MCF 10A (cell line): ENCODE results near the gene EMP2. TPM values are rescaled to one million over a fixed set of nuclear protein-coding genes. Genes with fewer than 3 reads are reported as not detected.

Experiments
- BruUV-seq: library from RNA; stranded (reverse); fragments of 400-500 nt; replicated peaks from 2 replicates; lab custom pipeline; 2021; lab: Mats Ljungman, UMichigan
- CTCF ChIA-PET: fragments of 300-600 bp; sonication (Branson Sonifier 250); formaldehyde crosslinking; extraction: SDS; loops from one replicate; lab custom pipeline; 2021; ENCODE audit warnings: antibody characterized with exemption, inconsistent platforms; lab: Yijun Ruan, JAX
- POLR2A ChIA-PET: fragments of 300-600, 350-650 bp; sonication (Branson Sonifier 250); formaldehyde crosslinking; extraction: SDS; loops from one replicate; lab custom pipeline; 2020; ENCODE audit warnings: antibody characterized with exemption, inconsistent platforms; lab: Yijun Ruan, JAX
- DNase-seq: peaks from one replicate; pipeline ENCODE4 v3.0.0-alpha.2; 2018; ENCODE audit not compliant: unreplicated experiment
- H3K27ac Mint-ChIP-seq: one replicate; pipeline ENCODE4 v1.8.0; 2022; ENCODE audit warnings: mild to moderate bottlenecking, low read depth, mixed read lengths; ENCODE audit not compliant: unreplicated experiment
- H3K27me3 Mint-ChIP-seq: one replicate; pipeline ENCODE4 v1.8.0; 2022; ENCODE audit warnings: mixed read lengths; ENCODE audit not compliant: insufficient read depth, unreplicated experiment
- H3K36me3 Mint-ChIP-seq: one replicate; pipeline ENCODE4 v1.8.0; 2022; ENCODE audit warnings: mild to moderate bottlenecking, moderate library complexity, mixed read lengths; ENCODE audit not compliant: insufficient read depth, unreplicated experiment
- H3K4me1 Mint-ChIP-seq: one replicate; pipeline ENCODE4 v1.8.0; 2022; ENCODE audit warnings: mixed read lengths; ENCODE audit not compliant: insufficient read depth, unreplicated experiment
- H3K4me3 Mint-ChIP-seq: one replicate; pipeline ENCODE4 v1.8.0; 2022; ENCODE audit warnings: mild to moderate bottlenecking, moderate library complexity, mixed read lengths; ENCODE audit not compliant: unreplicated experiment
- H3K9me3 Mint-ChIP-seq: one replicate; pipeline ENCODE4 v1.8.0; 2022; ENCODE audit warnings: mixed read lengths; ENCODE audit not compliant: unreplicated experiment
- CTCF ChIP-seq: fragments of 200-600 bp; IDR thresholded peaks from one replicate; pipeline ENCODE4 v1.8.0; 2022; ENCODE audit warnings: antibody characterized with exemption, mild to moderate bottlenecking; ENCODE audit not compliant: unreplicated experiment
- intact Hi-C: fragments of 100-400 bp; cut with micrococcal nuclease; formaldehyde crosslinking; loops from 2 replicates; pipeline ENCODE4 v1.14.1; 2022
- total RNA-seq: library from RNA; stranded (reverse); gene quantifications from 2 replicates; pipeline ENCODE4 v1.2.3, GENCODE V29; 2022

EMP2 gene
- total RNA-seq, 1 experiment from 2014 or later: 4.8 TPM

- no peak overlapping the region for H3K27ac Mint-ChIP-seq
- CTCF ChIA-PET: no interaction called here
- intact Hi-C loops: no loop called here
- no TSS peak for BruUV-seq
- no peak for TF ChIP-seq CTCF
- no peak for DNase-seq
- H3K9me3 Mint-ChIP-seq: no peaks in the 10 kb centered on the region
- H3K36me3 Mint-ChIP-seq: no peaks in the 10 kb centered on the region
- no peaks in the 10 kb centered on the region for H3K27me3 Mint-ChIP-seq
- POLR2A ChIA-PET: no interaction called here
- no peak overlapping the region for H3K4me3 Mint-ChIP-seq
- H3K4me1 Mint-ChIP-seq: peaks cover 17% of the 10 kb centered on the region
Observed at GRCh38 chr16:10620120-10620519, 39.7 kb upstream of the EMP2 start.

- ChIA-PET CTCF (interaction anchor here (0.6 to 0.7 kb wide), 3 partner anchors 22 to 778 kb away, joined by 3 to 4 read pairs (median 3); no protein-coding TSS in a partner anchor), POLR2A (no interaction called here)
- H3K27me3 Mint-ChIP-seq: no peaks in the 10 kb centered on the region
- H3K27ac Mint-ChIP-seq: no peak overlapping the region
- H3K4me3 Mint-ChIP-seq: no peak overlapping the region
- no TSS peak for BruUV-seq
- no peak for DNase-seq
- intact Hi-C loops: no loop called here
- no peaks in the 10 kb centered on the region for H3K36me3 Mint-ChIP-seq
- peaks cover 17% of the 10 kb centered on the region for H3K4me1 Mint-ChIP-seq
- no peaks in the 10 kb centered on the region for H3K9me3 Mint-ChIP-seq
- no peak for TF ChIP-seq CTCF
Observed at GRCh38 chr16:10619271-10619849, 39.0 kb upstream of the EMP2 start.

- peaks cover 17% of the 10 kb centered on the region for H3K4me1 Mint-ChIP-seq
- no peak for DNase-seq
- H3K4me3 Mint-ChIP-seq: no peak overlapping the region
- no peaks in the 10 kb centered on the region for H3K9me3 Mint-ChIP-seq
- no peaks in the 10 kb centered on the region for H3K36me3 Mint-ChIP-seq
- BruUV-seq: no TSS peak
- TF ChIP-seq CTCF: no peak
- intact Hi-C loops: no loop called here
- CTCF ChIA-PET: interaction anchor here (0.6 to 2.3 kb wide), 5 partner anchors 9 to 779 kb away, joined by 3 to 4 read pairs (median 3); no protein-coding TSS in a partner anchor
- H3K27ac Mint-ChIP-seq: peak overlapping the region; percentile 46
- H3K27me3 Mint-ChIP-seq: no peaks in the 10 kb centered on the region
- POLR2A ChIA-PET: interaction anchor here (1.2 kb wide), 1 partner anchor 39 kb away, joined by 4 read pairs; the partner anchor contains the start of gene EMP2
Observed at GRCh38 chr16:10618710-10619209, 38.4 kb upstream of the EMP2 start.

GRCh38 chr16:10617662-10618420 is 37.4 kb upstream of the EMP2 start:
- ChIA-PET CTCF (interaction anchor here (0.6 to 2.3 kb wide), 6 partner anchors 10 to 865 kb away, joined by 3 to 4 read pairs (median 3); no protein-coding TSS in a partner anchor), POLR2A (interaction anchor here (1.2 to 1.6 kb wide), 3 partner anchors 10 to 38 kb away, joined by 3 to 5 read pairs (median 4); partner anchors contain the start of gene EMP2)
- peak; percentile 43 for DNase-seq
- H3K9me3 Mint-ChIP-seq: no peaks in the 10 kb centered on the region
- peak overlapping the region; percentile 46 for H3K27ac Mint-ChIP-seq
- no peaks in the 10 kb centered on the region for H3K36me3 Mint-ChIP-seq
- no peak overlapping the region for H3K4me3 Mint-ChIP-seq
- H3K4me1 Mint-ChIP-seq: peaks cover 17% of the 10 kb centered on the region
- H3K27me3 Mint-ChIP-seq: no peaks in the 10 kb centered on the region
- intact Hi-C loops: no loop called here
- no peak for TF ChIP-seq CTCF
- BruUV-seq: no TSS peak
